HG02798 (cell line): ENCODE data around the gene POU3F1.

Experiments used
- ATAC-seq: cut with Tn5 transposase; IDR thresholded peaks from one replicate; pipeline ENCODE4 v1.9.1; 2021; ENCODE audit warnings: mild to moderate bottlenecking; ENCODE audit not compliant: unreplicated experiment, poor library complexity

POU3F1 gene

GRCh38 chr1:38074302-38074677, 27.7 kb upstream of the POU3F1 start:
- ATAC-seq, result no peak

- ATAC-seq, result no peak
These were observed 27.1 kb upstream of the POU3F1 start for GRCh38 chr1:38073534-38074301.

GRCh38 chr1:38072858-38073257, 26.3 kb upstream of the POU3F1 start:
- ATAC-seq, result no peak

- ATAC-seq, result peak; percentile 56
These were observed 25.0 kb upstream of the POU3F1 start for GRCh38 chr1:38071312-38072256.

DNA sequence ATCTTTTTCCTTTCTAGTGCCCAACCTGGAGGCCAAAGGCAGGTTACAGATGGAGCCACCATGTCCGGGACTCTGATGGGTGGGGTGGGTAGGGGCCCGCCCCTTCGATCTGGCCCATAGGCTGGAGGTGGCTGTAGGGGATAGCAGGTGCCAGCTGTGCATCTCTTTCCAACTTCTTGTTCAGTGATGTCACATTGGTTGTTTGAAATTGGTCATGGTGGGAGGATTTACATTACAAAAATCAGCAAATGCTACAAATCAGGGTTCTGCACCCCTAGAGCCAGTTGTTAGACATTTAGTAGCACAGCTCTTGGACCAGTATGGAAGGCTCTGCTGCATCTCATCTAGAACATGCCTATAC, 22.4 kb upstream of the POU3F1 start:
- no peak for ATAC-seq

DNA sequence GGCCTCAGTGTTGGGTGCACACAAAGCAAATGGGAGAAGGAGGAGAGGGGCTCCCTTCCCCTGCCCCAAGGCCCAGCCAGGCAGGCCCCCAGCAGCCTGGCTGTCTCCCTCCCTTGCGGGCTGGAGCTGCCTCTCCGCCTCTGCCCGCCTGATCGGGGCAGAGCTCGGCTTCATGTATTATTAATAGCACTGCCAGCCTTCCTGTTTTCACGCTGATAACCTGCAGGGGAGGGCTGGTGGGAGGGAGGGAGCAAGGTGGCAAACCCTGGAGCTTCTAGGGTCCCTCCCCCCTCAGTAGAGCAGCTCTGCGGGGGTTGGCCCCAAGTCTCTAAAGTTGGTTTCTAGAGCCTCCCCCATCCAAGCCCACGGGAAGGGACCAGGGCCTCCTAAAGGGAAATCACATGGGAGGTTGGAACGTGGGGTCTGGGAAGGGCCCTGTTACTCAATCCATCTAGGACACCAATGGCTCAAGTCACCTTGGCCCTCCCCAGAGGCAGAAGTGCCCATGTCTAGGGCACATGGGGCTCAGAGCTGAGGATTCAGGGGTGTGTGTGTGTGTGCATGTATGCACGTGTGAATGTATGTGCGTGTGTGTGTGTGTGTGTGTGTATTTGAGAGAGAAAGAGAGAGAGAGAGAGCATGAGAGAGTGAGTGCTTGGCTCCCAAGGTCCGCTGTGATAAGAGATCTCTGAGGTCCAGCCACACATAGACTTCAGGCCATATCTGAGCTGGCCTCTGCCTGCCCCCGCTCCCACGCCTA, 21.8 kb upstream of the POU3F1 start:
- ATAC-seq, result no peak

- ATAC-seq, result no peak
These were observed 17.8 kb upstream of the POU3F1 start for GRCh38 chr1:38064197-38064903.

DNA sequence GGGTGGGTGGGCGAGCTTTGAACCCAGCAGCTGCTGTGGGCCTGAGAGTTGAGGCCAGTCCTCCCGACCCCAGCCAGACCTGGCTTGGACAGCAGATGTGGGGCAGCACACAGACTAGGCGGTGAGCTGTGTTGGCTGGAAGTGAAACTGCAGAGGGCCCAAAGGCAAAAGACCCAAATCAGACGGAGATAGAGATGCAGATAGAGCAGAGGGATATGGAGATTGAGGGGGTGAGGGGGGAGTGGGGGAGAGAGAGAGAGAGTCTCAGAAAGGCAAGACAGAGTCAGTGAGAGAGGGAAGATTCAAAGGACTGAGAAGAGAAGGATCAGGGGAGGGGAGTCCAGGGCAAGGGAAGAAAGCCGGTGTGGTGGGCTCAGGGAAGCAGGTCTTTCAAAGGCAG, 17.0 kb upstream of the POU3F1 start:
- ATAC-seq, result no peak

- ATAC-seq, result no peak
These were observed 16.0 kb upstream of the POU3F1 start for GRCh38 chr1:38062361-38063288.

- peak; percentile 58 for ATAC-seq
These were observed 15.3 kb upstream of the POU3F1 start for GRCh38 chr1:38061883-38062328.

GRCh38 chr1:38061290-38061689, 14.7 kb upstream of the POU3F1 start:
- no peak for ATAC-seq

GRCh38 chr1:38060498-38060897, 13.9 kb upstream of the POU3F1 start:
- no peak for ATAC-seq

GRCh38 chr1:38059635-38060250, 13.2 kb upstream of the POU3F1 start:
- no peak for ATAC-seq

DNA sequence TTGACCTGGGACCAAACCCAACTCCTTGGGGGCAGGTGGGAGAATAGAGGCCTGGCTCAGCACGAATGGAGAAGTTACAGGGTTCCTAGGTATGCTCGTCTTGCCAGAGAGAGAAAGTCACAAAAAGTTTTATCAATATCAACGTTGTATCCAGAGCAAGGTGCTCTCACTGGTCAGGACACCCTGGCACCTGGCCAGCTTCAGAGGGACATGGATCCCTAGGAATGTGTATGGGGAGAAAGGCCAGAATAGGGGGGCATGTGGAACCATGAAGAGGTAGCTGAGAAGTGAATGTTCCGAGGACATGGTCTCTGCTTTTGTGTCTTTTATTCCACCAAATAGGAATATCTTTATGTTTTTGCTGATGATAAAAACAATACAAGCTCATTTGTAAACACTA, 9.4 kb upstream of the POU3F1 start:
- no peak for ATAC-seq

DNA sequence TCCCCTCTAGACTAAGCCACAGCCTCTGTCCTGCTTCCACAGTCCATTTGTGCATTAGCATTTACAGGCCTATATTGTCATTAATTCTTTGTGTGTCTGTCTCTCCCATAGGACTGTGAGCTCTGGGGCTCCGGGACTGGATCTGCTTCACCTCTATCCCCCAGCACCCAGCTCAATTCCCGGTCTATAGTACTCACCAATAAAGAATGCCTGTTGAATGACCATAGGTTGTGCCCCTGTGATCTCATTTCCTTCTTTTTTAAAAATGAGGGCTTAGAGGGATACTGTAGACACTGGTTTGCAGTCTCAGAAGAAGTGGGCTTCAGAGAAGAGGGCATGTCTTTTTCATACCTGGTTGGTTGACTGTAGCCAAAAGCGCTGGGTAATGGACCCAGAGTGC, 8.8 kb upstream of the POU3F1 start:
- ATAC-seq, result no peak

DNA sequence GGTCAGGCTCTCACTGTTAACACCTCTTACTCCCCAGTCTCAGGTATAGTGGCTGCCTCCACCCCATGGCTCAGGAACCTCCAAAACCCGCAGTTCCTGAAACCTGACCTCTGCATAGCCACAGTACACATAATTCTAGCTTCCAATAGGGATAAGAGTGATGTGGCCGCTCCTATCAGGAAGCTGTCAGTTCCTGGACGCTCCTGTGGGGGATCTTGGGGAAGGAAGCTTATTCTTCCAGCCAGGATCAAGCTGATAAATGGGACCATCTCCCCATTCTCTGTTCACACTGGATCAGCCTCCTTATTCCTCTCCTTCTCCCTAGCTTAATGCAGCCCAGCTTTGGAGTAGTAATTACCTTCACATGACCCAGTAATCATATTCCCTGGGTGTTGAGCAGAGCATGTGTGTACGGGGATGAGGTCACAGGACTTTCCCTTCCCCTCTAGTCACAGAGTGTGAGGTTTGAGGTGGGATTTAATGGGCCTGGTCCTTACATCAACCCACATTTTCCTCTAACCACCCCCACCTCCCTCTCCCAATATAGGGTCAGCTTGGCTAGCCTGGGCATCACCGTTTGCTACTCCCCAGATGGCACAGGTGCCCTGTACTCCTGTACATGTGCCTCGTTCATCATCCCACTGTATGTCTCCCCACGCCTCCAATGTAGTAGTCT, 7.0 kb upstream of the POU3F1 start:
- ATAC-seq, result no peak

DNA sequence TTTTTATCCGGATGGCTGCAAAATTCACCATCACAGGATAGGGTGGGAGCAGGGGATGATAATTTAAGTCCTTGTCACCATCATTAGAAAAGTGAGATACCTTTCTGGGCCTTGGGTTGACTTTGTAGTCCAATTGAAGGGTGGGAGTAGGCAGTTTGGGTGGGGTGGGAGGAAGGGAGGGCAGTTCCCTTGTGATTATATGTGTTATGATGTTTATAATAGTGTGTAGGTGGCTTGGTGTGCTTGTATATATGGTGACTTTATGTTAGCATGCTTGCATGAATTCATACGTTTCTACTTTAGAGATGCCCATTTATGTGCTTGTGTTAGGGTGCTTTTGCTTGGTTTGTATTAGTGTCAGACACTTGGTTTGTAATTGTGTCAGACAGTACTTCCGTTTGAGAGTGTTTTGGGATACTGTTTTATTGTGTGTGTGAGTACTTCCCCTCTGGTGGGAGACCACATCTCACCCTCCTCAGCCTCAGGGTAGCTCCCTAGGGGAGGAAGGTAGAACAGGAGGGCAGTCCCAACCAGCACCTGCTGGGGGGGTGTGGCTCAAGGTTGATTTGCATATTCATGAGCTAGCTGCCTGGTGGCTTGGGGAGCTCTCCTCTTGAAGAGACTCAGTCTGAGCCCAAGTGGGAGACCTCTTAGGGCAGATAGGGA, 6.3 kb upstream of the POU3F1 start:
- ATAC-seq, result peak; percentile 54
